KOPT-K1 (cell line): ENCODE measurements around the gene PER2.

ENCODE experiments used
- H3K27ac ChIP-seq: fragments of 200-600 bp; sonication (generic); 2 replicates; pipeline ENCODE4 v1.5.1; 2016; ENCODE audit warnings: antibody characterized with exemption, mild to moderate bottlenecking, low read depth, low read length; ENCODE audit not compliant: poor library complexity, severe bottlenecking
- H3K36me3 ChIP-seq: fragments of 200-600 bp; sonication (generic); 2 replicates; pipeline ENCODE4 v1.5.1; 2017; ENCODE audit warnings: antibody characterized with exemption, mild to moderate bottlenecking, low read length, moderate library complexity; ENCODE audit not compliant: insufficient read depth
- H3K9me3 ChIP-seq: fragments of 200-600 bp; sonication (generic); 2 replicates; pipeline ENCODE4 v1.5.1; 2017; ENCODE audit warnings: antibody characterized with exemption, low read length, mild to moderate bottlenecking; ENCODE audit not compliant: insufficient read depth, poor library complexity, severe bottlenecking

PER2 gene

GRCh38 chr2:238256594-238257104 lies 31.8 kb downstream of the PER2 start:
- Histone ChIP-seq H3K9me3 (no peaks in the 10 kb centered on the region), H3K27ac (no peak overlapping the region), H3K36me3 (peaks cover 88% of the 10 kb centered on the region)

- Histone ChIP-seq H3K27ac (no peak overlapping the region), H3K9me3 (no peaks in the 10 kb centered on the region), H3K36me3 (peaks cover 88% of the 10 kb centered on the region)
These were observed 32.3 kb downstream of the PER2 start for GRCh38 chr2:238256111-238256510.

DNA sequence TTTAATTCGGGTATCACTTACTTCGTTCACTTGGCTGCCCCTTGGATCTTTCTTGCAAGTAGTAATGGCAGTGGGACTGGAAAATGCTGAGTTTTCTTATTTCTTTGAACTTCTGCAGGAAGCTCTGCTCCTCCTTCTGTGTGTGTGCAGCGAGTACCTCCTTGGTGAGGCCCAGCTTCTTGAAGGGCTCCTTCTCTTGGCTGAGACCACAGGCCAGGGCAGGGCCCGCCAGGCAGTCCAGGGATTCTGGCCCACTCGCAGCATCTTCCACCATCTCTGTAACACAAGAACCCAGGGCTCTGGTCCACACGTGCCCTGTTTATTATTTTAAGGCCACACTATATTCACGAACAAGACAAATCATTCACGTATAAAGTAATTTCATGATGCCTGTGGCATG lies 32.8 kb downstream of the PER2 start:
- Histone ChIP-seq H3K27ac (no peak overlapping the region), H3K36me3 (peaks cover 88% of the 10 kb centered on the region), H3K9me3 (no peaks in the 10 kb centered on the region)

DNA sequence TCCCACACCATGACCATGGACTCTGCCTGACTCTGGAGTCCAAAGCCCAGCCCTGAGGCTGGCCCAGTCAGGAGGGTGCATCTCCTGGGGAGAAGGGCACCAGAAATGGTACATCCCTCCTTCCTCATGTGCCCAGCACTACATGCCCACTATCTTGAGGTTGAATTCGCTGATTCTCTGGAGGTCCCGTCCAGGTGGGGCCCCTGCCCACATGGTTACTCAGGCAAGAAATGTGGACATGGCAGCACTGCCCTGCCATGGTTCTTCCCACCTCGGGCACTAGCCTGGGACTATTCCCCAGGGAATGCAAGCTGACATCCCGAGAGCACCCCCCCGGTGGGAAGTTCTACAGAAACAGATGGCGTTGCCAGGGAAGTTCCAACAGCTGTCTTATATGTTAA lies 33.3 kb downstream of the PER2 start:
- peaks cover 93% of the 10 kb centered on the region for H3K36me3 ChIP-seq
- H3K27ac ChIP-seq: no peak overlapping the region
- no peaks in the 10 kb centered on the region for H3K9me3 ChIP-seq

GRCh38 chr2:238254095-238254723 lies 34.2 kb downstream of the PER2 start:
- Histone ChIP-seq H3K27ac (no peak overlapping the region), H3K9me3 (no peaks in the 10 kb centered on the region), H3K36me3 (peaks cover 97% of the 10 kb centered on the region)

GRCh38 chr2:238252766-238253630 lies 35.4 kb downstream of the PER2 start:
- H3K27ac ChIP-seq: no peak overlapping the region
- no peaks in the 10 kb centered on the region for H3K9me3 ChIP-seq
- H3K36me3 ChIP-seq: peaks cover 89% of the 10 kb centered on the region

- H3K9me3 ChIP-seq: no peaks in the 10 kb centered on the region
- peaks cover 89% of the 10 kb centered on the region for H3K36me3 ChIP-seq
- H3K27ac ChIP-seq: no peak overlapping the region
These were observed 36.4 kb downstream of the PER2 start for GRCh38 chr2:238251986-238252385.

GRCh38 chr2:238251331-238251730 lies 37.1 kb downstream of the PER2 start:
- no peaks in the 10 kb centered on the region for H3K9me3 ChIP-seq
- peaks cover 86% of the 10 kb centered on the region for H3K36me3 ChIP-seq
- no peak overlapping the region for H3K27ac ChIP-seq

DNA sequence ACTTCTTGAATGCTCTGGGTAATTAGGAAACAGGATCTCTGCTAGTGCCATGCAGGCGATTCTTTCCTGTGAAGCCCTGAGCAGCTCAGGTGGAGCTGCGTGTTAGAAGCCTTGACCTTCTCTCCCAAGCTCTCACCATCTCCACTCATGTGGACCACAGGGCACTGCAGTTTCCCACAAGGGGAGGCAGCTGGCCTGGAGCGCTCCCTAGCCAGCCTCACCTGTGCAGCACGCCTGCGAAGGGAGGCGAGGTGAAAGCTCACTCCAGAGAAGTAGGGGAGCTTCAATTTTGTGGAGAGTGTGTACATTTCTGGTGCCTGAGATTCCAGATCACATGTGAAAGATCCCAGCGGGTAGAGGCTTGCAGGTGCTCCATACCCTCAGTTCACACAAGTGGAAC lies 37.5 kb downstream of the PER2 start:
- peaks cover 82% of the 10 kb centered on the region for H3K36me3 ChIP-seq
- no peaks in the 10 kb centered on the region for H3K9me3 ChIP-seq
- no peak overlapping the region for H3K27ac ChIP-seq

GRCh38 chr2:238247841-238248453 lies 40.5 kb downstream of the PER2 start:
- peaks cover 70% of the 10 kb centered on the region for H3K36me3 ChIP-seq
- H3K27ac ChIP-seq: no peak overlapping the region
- no peaks in the 10 kb centered on the region for H3K9me3 ChIP-seq

DNA sequence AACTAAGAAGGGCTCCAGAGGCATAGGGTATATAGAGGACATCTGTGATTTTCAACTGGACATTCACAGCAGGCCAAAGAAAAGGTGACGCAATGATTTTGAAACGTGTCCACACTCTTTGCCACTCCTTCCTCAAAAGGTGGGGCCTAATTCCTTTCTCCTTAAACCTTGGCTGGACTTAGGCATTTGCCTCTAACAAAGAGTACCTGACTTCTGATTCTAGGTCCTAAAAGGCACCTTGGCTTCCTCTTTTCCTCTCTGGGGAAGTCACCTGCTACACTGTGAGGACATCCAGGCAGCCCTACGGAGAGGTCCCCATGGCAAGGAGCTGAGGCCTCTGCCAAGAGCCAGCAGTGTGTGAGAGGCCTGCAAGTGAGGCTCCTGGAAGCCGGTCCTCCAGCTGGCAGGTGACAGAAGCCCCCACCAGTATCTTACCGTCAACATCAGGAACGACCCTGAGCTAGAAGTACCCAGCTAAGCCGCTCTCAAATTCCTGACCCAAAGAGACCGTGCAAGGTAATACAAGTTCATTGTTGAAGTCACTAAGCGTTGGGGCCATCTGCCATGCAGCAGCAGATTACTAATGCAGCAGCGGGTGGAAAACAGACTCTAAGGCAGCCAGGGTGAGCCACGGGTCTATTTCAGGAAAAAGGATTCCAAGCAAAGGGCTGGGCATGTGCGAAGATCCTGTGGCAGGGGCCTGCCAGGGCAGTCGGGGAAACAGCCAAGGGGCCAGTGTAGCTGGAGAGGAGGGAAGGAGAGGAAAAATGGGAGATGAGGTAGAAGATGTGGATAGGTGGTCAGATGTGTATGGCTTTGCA lies 41.2 kb downstream of the PER2 start:
- H3K9me3 ChIP-seq: no peaks in the 10 kb centered on the region
- H3K27ac ChIP-seq: no peak overlapping the region
- H3K36me3 ChIP-seq: peaks cover 63% of the 10 kb centered on the region

- peaks cover 33% of the 10 kb centered on the region for H3K36me3 ChIP-seq
These were observed 44.3 kb downstream of the PER2 start for GRCh38 chr2:238244151-238244550.

DNA sequence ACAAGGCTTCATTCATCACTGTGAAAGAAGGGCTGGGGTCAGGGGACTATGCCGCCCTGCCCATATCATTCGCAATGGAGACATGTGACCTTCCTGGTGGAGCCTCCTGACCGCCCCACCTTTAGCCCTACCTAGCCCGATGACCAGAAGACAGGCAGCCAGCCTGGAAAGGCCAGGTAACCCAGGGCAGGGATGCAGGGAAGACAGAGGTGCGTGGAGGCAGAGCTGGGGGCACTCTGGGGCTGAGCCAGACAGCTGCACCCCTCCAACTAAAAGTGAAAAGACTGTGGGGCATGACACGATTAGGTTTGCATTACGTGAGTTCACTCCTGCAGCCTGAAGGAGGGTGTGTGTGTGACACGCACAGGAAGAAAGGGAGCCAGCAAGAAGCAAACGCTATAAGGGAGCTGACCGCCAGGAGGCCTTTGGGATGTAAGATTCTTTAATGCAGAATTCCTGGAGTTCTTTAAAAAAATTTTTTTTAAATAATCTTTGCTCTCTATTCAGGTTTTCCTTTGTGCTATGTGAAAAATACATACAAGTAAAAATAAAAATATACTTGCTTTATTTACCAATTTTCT lies 44.8 kb downstream of the PER2 start:
- H3K9me3 ChIP-seq: no peaks in the 10 kb centered on the region
- no peak overlapping the region for H3K27ac ChIP-seq
- peaks cover 33% of the 10 kb centered on the region for H3K36me3 ChIP-seq

More at GRCh38 chr2:238244151-238244550, 44.3 kb downstream of the PER2 start:
- no peak overlapping the region for H3K27ac ChIP-seq
- H3K9me3 ChIP-seq: no peaks in the 10 kb centered on the region

GRCh38 chr2:238242731-238243495 lies 45.5 kb downstream of the PER2 start:
- H3K9me3 ChIP-seq: no peaks in the 10 kb centered on the region
- peaks cover 30% of the 10 kb centered on the region for H3K36me3 ChIP-seq
- no peak overlapping the region for H3K27ac ChIP-seq
